HCT116 (cell line): ENCODE measurements around the gene SH3RF2.

Source experiments
- EZH2 ChIP-seq: fragments of 200-600 bp; sonication (generic); IDR thresholded peaks from 2 replicates; pipeline ENCODE4 v1.6.1; 2017; ENCODE audit warnings: antibody characterized with exemption, mixed run types
- POLR2AphosphoS5 ChIP-seq: IDR thresholded peaks from 2 replicates; pipeline ENCODE4 v1.6.1; 2011; ENCODE audit warnings: mild to moderate bottlenecking, low read depth, low read length, moderate library complexity
- TF ChIP-seq, protein P1 (sequence below), 3 experiments: fragments of 200-600 bp in 1 of 3; sonication (generic) in 1 of 3; IDR thresholded peaks in 2 of 3; conservative IDR thresholded peaks in 1 of 3; 2 replicates each; pipeline ENCODE4 v1.5.1; 2012 to 2017; ENCODE audit warnings: low read depth in 2 of 3, low read length in 2 of 3, antibody characterized with exemption in 1 of 3, borderline replicate concordance in 1 of 3, control low read depth in 1 of 3, mild to moderate bottlenecking in 1 of 3, mixed read lengths in 1 of 3, mixed run types in 1 of 3, moderate library complexity in 1 of 3; ENCODE audit not compliant: insufficient read depth in 1 of 3

DNA sequence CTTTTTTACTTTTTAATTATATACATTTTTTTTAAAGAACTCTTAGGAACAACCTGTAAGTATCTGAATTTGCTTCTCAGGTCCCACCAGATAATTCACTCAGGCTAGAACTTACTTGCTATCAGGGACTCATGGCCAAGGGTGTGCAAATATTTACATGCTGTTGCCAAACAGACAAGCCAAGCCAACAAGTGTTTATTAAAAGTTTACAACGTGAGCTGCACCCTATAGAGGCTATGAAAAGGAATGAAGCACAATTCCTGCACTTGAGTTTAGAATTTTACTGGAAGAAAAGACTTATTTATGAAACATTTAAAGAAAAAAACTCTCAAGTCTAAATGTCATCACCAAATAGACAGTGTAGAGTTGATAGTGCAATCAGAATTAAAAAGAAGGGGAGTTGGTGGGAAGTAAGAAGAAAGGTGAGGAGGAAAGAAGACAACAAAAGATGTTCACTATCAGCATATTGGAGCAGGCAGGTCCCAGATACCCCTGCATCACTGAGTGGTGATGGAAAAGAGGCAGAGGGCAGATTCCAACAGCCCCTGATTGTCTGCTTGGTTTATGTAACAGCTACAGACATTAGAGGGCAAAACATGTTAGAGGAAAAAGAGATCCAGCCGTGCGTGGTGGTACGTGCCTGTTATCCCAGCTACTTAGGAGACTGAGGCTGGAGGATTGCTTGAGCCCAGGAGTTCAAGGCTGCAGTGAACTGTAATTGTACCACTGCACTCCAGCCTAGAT is 32.8 kb downstream of the SH3RF2 start:
- TF ChIP-seq, protein P1, sequence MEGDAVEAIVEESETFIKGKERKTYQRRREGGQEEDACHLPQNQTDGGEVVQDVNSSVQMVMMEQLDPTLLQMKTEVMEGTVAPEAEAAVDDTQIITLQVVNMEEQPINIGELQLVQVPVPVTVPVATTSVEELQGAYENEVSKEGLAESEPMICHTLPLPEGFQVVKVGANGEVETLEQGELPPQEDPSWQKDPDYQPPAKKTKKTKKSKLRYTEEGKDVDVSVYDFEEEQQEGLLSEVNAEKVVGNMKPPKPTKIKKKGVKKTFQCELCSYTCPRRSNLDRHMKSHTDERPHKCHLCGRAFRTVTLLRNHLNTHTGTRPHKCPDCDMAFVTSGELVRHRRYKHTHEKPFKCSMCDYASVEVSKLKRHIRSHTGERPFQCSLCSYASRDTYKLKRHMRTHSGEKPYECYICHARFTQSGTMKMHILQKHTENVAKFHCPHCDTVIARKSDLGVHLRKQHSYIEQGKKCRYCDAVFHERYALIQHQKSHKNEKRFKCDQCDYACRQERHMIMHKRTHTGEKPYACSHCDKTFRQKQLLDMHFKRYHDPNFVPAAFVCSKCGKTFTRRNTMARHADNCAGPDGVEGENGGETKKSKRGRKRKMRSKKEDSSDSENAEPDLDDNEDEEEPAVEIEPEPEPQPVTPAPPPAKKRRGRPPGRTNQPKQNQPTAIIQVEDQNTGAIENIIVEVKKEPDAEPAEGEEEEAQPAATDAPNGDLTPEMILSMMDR (IDR thresholded peaks at IDR 0.05 in 2 of 3, conservative IDR thresholded peaks at IDR 0.05 in 1 of 3; ENCODE audit: borderline replicate concordance in 1 of 3, insufficient read depth in 1 of 3, low read depth in 2 of 3, low read length in 2 of 3) = no peak
- TF ChIP-seq POLR2AphosphoS5 (no peak), EZH2 (no peak)
